LHCN-M2 (cell line): ENCODE measurements around the gene EEF2K. TPM values are rescaled to one million over a fixed set of nuclear protein-coding genes. Genes with fewer than 3 reads are reported as not detected.
A peak's percentile ranks its signal among the peaks of the same experiment; 100 is the strongest.
"Not testable (repeated sequence)": the region's sequence is repeated elsewhere in the genome, so short reads cannot be mapped to it uniquely, and the experiment has no call there.

Source experiments
- DNase-seq: peaks from one replicate; pipeline ENCODE4 v3.0.0-alpha.2; 2012; ENCODE audit warnings: low read depth
- total RNA-seq: library from RNA; depleted of rRNA; stranded (reverse); fragments of >200 nt; gene quantifications from 2 replicates; pipeline ENCODE4 v1.2.3, GENCODE V29; 2014

Gene EEF2K
- total RNA-seq, 1 experiment from 2014 or later, result 16.1 TPM

DNA sequence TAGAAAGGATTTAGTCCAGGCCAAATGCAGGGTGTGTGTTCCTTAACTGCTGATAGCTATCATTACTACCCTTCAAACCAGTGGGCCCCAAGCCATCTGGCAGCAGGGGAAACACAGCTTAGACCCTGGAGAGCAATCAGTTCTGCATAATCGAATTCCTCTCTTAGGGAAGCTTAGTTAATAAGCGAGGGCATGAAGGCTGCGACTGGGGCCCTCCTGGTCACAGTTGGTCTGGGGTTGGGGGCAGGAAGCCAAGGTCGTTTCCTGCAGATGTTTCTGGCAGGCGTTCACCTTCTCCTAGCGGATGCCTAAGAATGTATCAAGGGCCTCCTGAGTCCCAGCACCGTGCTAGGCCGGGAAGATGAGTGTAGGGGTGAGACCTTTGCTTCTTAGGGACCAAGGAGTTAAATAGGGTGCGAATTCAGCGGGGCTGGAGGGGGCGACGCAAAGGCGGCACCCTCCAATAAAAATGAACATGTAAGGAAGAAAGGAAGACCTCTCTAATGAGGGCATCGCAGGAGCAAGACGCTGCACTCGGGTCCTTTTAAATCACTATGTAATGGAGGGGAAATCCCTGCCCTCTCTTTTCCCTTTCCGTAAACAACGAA is 16.5 kb upstream of the EEF2K start:
- DNase-seq, result no peak

DNA sequence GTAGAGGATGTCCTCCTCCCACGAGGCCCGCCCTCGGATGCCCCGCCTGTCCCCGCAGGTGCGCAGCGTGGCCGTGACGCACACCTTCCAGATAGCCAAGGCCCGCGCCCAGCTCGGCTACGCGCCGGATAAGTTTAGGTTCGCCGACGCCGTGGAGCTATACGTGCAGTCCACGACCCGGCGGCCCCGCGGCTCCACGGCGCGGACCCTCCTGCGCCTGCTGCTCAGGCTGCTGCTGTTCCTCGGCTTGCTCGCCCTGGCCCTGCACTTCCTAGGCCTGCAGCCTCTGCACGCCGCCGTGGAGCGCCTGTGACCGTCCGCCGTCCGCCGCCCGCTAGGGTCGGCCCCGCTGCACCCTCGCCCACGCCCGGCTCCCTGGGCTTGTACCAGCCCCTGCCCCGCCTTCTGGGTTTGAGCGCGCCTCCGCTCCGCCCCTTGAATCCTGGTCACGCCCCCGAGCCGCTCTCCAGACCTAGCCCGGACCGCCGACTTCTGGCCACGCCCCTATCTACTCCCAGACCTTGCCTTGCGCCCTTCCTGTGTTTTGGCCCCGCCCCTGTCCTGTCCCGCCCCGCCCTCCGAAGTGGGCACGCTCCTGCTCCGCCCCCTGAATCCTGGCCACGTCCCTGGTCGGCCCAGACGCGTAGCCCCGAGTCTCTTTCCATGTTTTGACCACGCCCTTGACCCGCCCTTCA is 15.8 kb upstream of the EEF2K start:
- no peak for DNase-seq

DNA sequence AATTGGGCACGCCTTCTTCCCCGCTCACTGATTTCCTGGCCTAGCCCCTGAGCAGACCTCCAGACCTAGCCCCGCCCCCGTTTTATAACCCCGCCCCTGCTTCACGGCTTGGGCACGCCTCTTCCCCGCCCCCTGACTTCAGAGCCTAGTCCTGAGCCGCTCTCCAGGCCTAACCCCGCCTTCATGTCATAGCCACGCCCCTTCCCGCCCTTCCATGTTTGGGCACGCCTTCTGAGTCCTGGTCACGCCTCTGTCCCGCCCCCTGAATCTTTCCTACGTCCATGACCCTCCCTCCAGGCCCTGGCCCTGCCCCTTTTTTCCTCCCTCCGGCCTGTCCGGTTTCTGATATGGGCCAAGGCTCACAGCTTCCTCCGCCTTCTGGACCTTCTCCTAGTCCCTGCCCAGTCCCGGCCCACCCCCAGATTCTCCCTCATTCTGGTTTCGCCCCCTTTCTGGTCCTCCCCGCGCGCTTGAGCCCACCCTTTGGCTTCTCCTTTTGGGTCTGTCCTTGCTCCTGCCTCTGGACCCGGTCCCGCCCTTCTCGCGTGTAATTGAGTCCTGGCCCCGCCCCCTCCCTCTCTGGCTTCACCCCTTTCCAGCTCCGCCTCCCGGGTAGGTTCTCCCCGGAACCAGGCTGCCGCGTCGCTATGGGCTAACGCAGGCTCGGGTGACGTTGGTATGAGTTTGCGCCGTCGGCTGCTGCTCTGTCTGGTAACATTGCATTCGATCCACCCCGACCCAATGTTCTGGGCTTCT is 15.1 kb upstream of the EEF2K start:
- DNase-seq, result peak; percentile 99

DNA sequence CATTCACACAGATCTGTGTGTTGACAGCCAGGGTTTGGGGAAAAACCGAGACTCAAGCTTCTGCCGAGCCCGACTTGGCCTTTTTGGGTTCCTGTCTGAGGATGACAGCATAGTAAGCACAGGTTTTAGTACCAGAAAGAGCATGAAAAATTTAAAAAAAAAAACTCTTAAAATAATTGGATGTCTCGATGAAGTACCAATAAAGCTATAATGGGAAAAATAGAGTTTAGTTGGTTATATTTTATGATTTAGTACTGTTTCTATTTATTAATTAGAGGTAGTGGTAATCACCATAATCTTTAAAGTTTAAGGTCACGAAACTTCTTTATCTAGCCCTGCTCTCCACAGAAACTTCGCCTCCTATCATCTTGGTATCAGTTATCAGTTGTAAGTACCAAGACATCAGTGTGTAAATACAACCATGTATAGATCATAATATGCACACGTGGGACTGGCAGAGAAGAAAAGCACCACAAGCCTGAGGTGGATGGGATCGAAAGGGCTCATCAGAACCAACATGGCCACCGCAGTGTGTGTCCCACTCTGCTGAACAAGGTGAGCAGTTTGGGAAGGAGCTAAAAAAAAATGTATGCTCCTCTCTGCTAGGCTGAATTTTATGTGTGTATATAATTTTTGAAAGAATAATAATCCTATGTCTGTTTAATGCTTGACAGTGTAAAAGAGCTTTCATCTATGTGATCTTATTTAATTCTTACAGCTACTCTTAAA is 14.4 kb upstream of the EEF2K start:
- DNase-seq, result no peak

DNA sequence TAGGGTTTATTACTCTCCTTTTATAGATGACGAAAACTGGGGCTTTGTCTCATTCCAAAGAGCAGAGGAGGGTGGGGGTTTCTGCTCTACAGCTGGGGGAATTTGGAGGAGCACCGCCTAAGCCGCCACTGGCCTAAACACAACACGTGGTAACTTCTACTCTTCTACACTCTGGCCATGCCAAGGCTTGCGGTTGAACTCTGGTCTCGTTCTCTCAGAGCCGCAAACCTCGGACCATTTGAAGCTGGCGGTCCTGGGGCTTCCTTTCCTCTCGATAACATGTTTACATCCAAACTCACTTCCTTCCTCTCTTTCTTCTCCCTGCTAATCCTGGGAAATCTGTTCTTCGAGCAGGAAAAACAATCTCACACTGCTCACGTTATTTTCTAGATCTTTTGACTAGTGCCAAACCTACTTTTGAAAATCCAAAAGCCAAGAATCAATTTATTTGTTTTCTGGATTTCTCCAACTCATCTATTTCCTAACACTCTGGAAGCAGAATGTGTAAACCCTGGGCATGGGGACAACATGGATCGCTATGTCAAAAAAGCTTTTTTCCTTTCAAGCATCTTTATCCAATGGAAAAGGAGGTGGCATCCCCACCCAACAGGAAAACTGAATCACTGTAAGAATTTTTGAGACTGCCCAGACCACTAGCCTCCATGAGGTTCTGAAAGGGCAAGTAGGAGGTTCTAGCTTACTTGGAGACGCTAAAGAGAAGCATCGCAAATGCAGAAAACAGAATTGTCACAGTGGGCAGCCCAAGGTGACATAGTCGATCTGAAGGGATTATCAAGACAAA is 13.6 kb upstream of the EEF2K start:
- peak; percentile 85 for DNase-seq

DNA sequence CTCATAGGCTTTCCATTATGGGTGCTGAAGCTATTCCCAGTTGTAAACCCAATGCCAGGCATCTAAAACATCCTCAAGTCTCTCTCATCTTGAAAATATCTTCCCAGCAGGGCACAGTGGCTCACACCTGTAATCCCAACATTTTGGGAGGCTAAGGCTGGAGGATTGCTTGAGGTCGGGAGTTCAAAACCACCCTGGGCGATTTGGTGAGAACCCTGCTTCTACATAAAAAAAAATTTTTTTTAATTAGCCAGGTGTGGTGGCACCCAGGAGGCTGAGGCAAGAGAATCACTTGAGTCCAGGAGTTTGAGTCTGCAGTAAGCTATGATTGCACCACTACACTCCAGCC is 13.0 kb upstream of the EEF2K start:
- no peak for DNase-seq

DNA sequence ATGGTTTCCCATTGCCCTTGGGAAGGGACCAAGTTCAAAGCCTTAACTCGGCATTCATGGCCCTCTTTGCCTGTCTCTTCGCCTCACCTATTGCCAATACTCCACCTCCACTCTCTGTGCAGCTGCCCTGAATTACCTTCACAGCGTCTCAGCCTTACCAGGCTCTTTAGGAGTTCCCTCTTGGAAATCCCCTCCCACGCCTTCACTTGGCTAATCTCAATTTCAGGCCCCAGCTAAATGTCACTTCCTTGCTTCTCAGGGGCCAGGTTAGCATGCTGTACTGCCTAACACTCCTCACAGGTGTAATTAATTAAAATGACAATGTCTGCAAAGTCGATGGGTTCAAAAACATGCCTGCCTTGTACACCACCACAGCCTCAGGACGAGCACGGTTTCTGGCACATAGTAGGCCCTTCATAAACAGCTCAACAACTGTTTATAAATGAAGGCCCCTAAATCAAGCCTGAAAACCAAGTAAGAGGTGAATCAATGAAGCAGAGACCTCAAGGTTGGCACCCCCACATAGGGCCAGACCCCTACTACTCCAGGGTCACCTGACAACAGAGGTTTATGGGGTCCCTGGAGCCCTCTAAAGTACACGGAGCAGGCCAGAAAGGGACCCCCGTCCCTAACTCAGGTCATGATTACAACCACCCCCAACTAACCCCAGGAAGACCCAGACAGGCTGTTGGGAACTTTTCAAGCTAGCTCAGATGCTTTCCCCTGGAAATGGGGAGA is 11.2 kb upstream of the EEF2K start:
- no peak for DNase-seq

DNA sequence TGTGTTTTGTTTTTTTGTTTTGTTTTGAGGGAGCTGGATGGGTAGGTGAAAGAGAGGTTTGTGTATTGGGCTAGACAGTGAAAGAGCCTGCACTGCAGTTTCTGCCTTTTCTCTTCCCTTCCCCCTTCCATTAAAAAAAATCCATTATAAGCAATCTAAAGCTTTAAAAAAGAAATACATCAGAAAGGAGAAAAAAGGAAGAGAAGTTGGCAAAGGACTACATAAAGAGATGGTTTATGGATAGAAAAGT is 10.7 kb upstream of the EEF2K start:
- DNase-seq, result no peak

DNA sequence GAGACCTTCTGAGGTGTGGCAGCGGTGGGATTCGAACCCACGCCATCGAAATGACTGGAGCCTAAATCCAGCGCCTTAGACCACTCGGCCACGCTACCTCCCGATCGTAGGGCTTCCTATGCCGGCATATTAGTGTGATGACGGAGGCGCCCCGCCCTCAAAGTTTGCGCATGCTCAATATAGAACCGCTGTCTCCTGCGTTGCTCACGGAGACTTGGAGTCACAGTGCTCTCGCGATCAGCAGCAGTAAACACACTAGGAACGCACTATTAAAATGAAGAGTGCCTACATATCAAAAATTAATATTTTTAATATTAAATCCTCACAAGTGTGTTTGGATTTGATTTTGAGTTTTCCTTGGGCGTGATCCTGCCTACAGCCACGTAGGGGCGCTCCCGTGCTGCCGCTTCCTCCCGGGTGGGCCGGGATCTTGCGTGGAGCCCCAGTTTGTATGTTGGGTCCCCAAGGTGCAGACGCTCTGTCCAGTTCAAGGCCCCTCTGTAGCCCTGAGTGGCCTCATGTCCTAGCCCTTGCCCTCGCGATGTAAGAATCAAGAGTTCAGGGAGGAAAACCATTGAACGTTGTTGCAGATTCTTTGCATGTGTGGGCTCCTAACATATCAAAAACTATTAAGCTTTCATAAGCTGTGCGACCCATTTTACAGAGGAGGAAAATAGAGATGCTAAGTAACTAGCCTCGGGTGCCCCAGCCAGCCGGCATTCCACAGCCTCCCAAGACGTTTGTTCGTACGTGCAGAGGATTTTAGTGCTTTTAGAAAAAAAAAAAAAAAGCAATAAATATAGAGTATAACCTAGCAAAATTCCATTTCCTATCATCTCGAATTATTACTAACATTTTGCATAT is 10.2 kb upstream of the EEF2K start:
- peak; percentile 84 for DNase-seq

DNA sequence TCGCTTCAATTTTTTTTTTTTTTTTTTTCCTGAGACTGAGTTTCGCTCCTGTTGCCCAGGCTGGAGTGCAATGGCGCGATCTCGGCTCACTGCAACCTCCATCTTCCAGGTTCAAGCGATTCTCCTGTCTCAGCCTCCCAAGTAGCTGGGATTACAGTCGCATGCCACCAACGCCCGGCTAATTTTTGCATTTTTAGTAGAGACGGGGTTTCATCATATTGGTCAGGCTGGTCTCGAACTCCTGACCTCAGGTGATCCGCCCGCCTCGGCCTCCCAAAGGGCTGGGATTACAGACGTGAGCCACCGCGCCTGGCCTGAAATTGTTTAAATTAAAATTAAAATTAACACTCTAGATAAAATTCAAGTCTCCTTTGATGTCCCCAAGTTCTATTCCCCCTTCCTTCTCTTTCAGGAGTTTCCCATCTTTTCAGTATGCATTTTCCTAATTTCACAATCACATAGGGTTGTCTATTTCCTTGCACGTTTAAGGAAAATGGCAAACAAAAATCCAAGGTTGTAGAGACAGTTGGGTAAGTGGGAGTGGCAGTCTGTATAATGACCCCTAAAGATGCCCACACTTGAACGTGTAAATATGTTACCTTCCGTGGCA is 9.4 kb upstream of the EEF2K start:
- not testable (repeated sequence) for DNase-seq

DNA sequence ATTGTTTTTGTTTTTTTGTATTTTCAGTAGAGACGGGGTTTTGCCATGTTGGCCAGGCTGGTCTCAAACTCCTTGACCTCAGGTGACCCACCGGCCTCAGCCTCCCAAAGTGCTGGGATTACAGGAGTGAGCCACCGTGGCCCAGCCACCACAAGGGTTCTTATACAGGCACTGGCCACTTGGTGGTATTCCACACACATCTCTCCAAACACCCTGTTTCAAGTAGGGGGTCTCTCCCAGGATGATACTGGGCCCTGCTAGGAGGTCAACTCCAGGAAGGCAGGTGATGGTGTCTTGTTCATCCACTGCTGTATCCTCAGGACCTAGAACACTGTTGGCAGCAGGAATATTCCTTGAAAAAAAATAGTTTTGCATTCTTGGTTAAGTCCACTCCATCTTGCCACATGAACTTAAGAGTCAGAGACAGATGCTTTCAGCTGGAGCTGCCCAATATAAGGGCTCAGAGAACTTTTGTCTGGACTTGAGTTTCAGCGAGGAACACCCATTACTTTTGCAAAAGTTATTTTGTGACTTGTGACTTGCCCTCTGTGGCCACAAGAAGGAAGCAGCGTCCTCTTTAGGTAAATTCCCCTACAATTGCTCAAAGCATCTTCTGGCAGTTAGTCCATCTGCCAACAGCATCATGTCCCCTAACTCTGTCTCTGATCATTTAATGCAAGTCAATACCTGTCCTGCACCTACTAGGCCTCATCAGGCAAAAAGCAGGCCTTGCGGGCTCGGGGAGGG is 7.4 kb upstream of the EEF2K start:
- peak; percentile 47 for DNase-seq

DNA sequence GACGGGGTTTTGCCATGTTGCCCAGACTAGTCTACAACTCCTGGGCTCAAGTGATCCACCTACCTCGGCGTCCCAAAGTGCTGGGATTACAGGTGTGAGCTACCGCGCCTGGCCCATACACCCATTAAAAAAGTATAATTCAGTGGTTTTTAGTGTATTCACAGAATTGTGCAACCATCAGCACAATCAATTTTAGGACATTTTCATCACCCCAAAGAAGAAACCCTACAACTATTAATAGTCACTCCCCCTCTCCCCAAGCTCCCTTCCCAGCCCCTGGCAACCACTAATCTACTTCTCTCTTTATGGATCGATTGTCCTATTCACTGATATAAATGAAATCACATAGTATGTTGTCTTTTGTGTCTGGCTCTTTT is 3.8 kb upstream of the EEF2K start:
- no peak for DNase-seq

DNA sequence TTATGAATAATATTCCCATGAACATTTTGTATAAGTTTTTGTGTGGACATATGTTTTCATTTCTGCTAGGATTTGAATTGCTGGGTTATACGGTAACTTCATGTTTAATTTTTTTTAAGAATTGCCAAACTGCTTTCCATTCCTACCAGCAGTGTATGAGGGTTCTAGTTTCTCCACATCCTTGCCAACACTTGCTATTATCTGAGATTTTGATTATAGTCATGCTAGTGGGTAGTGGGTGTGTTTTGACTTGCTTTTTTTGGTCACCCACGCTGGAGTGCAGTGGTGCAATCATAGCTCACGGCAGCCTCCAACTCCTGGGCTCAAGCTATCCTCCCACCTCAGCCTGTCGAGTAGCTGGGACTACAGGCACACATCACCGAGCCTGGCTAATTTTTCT is 3.0 kb upstream of the EEF2K start:
- DNase-seq, result no peak

DNA sequence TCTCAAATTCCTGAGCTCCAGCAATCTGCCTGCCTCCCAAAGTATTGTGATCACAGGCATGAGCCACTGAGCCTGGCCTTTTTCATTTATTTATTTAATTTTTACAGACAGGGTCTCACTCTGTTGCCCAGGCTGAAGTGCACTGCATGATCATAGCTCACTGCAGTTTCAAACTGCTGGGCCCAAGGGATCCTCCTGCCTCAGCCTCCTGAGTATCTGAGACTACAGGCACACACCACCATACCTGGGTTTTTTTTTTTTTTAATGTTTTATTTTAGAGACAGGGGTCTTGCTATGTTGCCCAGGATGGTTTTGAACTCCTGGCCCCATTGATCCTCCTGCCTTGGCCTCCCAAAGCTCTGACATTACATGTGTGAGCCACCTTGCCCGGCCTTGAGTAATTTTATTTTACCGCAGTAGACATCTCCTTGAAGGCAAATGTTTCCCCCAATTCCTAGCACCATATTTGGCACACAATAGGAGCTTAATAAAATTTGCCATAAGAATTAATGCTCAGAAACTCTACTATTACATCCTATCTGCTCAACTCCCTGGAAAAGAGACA is 1.9 kb upstream of the EEF2K start:
- DNase-seq, result no peak

DNA sequence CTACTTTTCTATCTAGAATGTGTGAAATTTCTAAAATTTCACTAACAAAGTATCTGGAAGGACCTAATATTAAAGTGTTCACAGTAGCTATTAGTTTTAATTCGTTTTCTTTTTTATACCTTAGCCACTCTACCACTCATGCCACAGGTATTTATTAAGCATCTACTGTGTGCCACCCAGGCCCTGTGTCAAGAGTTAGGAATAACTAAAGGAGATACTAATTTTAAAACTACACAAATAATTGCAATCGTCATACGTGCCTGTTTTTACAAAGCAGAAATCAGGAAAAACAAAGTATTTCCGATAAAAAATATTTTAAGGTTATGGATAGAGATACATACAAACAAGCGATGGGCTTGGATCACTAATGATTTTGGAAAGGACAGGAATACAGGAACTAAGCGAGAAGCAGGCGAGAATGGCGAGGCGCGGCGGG is 483 bp upstream of the EEF2K start:
- no peak for DNase-seq

DNA sequence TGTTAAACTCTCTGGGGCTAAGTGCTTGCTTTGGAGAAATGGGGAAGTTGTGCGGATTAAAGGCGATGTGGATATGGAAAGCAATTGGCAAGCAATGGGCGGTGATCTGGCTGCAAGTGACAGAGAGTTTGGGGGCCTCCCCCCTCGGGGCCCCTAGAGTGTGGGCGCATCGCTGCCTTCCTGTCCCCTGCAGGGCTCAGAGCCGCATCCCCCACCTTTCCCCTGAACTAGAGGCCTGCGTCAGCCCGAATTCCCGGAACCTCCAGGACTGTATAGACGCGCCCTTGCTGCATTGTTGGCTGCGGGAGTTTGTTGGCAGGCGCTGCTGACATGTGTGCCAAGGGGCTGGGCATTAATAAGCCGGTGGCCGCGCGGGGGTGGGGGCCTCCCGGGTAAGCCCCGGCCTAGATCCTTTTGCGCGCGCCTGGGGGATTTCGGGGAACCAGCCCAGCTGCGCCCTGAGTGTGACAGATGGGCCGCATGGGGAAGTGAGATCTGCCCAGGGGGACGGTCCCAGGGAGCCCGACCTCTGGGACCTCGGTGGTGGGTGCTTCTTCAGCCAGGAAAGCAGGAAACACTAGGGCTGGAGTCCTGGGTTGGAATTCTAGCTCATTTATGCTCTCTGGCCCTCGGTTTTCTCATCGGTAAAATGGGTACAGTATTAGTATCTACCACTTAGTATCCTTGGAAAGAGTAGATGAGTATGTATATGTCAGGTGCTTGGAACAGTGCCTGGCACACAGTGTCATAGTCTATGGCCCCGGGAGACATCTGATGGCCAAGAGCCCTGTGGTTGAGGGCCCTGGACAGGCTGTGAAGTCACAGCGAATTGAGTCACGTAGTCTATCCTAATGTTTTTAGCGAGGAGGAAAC is 1.0 kb downstream of the EEF2K start:
- DNase-seq, result peak; percentile 51

DNA sequence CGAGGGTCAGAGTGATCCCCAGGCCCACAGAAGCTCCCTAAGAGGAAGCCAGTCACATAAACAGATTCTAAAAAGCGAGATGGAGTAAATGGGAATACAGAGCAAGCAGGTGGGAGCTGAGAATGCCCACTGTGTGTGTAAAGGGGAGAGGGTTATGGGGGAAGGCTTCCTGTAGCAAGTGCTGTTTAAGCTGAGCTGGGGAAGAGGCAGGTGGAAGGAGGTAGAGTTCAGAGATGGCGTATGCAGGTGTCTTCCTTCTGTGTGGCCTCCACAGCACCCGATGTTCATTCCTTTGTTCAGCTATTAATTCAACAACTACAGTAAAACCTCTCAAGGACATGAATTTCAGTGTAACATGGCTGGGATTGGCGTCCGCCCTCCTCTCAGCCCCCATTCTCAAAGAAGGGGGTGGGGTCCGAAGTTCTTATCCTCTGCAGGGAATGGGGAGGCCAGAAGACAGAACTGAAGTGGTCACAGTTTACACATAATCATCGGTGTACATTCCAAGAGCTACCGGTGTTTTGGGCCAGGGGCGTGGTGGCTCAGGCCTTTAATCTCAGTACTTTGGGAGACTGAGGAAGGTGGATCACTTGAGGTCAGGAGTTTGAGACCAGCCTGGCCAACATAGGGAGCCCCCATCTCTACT is 1.8 kb downstream of the EEF2K start:
- no peak for DNase-seq
